OCI-M2 (cell line): Measurements from ENCODE around the gene MEX3A.
A peak's percentile ranks its signal among the peaks of the same experiment; 100 is the strongest.
"Not testable (repeated sequence)": the region's sequence is repeated elsewhere in the genome, so short reads cannot be mapped to it uniquely, and the experiment has no call there.

Experiments
- DNase-seq: peaks from one replicate; lab custom pipeline; 2025; ENCODE audit not compliant: unreplicated experiment; lab: John Stamatoyannopoulos, UW

MEX3A gene

GRCh38 chr1:156082309-156083091, at the start of gene MEX3A:
Gene MEX3A (minus strand): TSS chr1:156082465. CDS start chr1:156081998, 467 bp downstream.
- DNase-seq, result no peak

- DNase-seq, result no peak
These were observed 48.3 kb upstream of the MEX3A start for GRCh38 chr1:156130578-156130942.

DNA sequence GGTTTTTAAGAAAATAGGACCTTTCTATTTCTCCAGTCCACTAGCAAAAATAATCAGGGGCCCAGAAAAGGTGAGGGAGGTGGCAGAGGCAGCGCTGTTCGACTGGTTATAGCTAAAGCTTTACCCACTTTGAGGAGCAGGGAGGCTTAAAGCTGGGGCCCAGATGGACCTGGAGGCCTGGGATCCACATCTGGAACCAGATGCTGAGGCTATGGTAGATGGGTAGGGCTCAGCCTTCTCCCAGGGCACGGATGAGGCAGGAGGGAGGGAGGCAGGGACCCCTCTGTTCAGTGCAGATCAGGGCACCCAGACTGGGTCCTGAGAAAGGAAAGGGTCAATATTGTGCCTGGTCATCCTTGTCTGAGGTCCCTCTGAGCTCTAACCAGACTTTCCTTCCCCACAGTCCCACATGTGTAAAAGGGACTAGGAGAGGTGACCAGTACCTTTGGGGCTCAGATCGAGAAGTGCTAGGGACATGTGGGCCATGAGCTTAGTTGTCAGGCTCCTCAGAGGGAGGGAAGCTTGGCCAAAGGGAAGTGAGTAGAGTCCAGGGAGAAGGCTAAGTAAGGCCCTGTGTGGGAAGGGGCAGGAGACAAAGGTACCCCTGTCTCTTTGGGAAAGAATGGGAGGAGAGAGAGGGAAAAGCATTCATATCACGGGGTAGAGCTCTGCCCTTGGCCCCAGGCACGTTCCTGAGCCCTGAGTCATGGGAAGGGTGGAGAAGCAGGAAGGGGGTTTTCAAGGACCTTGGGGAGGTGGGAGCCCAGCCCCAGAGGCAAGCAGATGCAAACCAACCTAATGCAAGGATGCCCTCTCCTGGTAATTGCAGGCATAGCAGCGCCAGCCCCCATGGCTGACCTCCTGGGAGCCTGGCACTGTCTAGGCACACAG, 47.7 kb upstream of the MEX3A start:
- peak; percentile 61 for DNase-seq

GRCh38 chr1:156128654-156129597, 46.7 kb upstream of the MEX3A start:
- no peak for DNase-seq

DNA sequence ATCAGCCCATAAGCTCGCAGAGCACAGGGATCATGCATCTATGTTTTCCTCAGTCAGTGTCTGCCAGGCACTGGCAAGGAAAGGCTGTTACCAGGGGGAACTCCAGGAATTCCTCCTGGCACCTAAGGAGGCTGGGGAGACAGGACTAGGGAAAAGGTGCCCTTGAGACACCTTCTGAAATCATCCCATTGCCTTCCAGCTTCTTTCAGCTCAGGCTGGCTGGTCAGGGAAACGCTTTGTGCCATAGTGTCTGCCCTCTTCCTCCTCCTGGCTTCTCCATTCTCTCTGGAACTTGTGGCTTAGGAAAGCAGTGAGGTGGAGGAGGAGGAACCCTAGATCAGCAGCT, 46.0 kb upstream of the MEX3A start:
- DNase-seq, result no peak

DNA sequence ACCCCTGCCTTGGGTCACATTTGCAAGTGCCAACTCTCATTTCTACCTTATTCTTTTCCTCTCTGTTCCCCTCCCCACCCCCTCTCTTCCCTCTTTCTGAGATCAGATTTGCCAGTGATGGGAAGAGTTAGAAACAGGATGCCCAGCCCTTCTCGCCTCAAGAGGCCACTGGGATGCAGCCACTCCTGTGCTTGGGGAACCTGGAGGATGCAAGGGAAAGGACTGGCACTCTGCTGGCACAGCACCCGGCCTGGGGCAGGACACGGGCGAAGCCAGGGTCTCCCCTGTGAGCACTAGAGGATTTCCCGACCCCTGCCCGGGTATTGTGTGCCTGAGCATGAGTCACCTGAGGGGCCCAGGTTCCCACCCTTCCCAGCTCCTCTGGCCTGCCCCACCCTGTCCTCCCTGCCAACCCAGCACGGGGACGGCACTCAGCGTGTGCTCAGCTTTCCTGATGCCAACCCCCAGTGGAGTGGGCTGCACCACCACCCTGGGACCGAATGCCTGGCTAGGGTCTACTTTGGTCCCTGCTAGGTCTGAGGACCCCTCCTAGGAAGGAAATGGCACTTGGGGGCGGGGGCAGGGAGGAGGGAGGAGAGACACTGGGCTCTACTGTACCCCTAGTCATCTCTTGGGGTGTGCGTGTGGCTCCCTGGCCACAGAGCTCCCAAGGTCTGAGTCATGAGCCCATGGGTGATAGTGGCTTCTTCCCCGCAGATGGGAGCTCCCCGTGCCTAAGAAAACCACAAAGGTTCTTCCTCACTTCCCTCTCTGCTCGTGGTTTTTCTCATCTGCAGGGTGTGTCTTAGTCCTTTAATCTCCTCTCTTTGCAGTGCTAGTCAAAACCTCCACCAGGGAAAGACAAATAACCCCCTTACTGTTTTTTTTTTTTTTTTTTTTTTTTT, 44.6 kb upstream of the MEX3A start:
- DNase-seq, result peak; percentile 33

- DNase-seq, result peak; percentile 36
These were observed 43.9 kb upstream of the MEX3A start for GRCh38 chr1:156126043-156126629.

DNA sequence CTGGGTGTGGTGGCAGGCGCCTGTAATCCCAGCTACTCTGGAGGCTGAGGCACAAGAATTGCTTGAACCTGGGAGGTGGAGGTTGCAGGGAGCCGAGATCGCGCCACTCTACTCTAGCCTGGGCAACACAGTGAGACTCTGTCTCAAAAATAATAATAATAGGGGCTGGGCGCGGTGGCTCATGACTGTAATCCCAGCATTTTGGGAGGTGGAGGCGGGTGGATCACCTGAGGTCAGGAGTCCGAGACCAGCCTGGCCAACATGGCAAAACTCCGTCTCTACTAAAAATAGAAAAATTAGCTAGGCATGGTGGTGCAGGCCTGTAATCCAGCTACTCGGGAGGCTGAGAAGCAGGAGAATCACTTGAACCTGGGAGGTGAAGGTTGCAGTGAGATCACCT, 43.3 kb upstream of the MEX3A start:
- not testable (repeated sequence) for DNase-seq

DNA sequence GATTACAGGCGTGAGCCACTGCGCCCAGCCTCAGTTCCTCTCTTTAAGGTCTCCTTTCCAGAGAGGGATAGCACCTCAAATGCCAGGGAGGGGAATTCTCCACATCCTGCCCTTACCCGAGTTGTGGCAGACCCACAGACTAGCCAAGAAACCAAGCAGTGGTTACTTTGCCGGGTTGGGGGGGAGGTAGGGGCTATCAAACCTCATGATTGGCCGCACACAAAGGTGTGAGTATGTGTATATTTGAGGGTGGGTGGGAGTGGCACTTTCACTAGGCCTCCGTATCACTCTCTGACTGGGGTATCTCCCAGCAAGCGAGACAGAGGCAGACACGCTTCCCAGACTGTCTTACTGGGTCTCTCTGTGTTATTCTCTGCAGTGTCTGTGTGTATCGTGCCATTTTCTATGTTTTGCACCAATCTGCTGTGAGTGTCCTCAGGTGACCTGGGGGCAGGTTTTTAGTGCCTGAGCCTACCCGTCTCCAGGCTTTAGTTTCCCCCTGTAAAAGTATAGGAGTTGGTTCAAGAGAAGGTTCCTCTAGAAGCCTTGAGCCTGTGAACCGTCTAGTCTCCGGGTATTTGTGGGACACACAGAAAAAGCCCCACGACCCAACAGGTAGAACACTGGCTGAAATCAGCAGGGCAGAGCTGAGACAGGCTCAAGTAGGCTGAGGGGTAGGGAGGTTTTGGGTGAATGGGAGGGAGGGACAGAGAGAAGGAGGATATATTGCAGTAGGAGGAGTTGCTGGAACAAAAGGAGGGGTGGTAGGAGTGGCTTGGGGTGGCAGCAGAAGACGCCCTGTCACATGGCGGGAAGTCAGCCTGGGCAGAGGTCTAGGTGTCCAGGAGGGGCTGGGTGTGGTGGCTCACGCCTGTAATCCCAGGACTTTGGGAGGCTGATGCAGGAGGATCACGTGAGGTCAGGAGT, 42.6 kb upstream of the MEX3A start:
- no peak for DNase-seq

DNA sequence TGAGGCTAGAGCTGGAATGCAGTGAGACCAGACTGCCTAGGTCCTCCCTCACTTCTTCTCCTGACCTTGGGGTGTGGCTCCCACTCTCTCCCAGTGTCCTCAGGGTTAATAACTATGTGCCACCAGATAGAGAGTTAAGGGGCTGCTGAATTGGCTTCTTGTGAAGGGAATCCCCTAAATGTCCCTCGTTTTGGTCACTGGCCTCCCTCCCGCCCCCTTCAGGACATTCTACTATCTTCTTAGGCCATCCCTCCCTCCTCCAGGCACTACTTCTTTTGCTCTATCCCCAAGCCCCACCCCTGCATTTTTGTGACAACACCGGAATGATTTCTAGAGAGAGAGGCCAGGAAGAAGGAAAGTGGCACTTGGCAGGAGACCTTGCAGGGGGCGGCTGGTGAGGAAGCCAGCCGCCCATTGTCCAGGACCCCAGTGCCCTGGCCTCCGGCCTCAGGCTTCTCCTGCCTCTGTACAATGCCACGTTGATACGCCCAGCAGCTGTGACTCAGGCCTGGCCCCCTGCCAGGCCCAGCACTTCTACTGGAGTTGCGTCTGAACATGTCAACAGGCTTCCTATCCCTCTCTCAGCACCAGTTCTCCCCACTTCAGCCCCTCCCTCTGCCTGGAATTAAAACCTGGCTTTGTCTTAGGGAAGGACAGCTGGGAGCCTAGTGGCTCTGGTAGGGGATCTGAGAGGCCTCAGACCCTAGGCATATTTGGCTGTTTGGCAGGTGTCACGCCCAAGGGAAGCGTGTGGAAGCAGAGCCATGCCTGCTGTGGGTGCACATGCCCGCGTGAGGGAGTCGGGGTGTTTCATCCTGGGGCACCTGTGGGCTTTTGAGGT, 41.3 kb upstream of the MEX3A start:
- DNase-seq, result peak; percentile 24

- DNase-seq, result no peak
These were observed 40.5 kb upstream of the MEX3A start for GRCh38 chr1:156122519-156123355.

DNA sequence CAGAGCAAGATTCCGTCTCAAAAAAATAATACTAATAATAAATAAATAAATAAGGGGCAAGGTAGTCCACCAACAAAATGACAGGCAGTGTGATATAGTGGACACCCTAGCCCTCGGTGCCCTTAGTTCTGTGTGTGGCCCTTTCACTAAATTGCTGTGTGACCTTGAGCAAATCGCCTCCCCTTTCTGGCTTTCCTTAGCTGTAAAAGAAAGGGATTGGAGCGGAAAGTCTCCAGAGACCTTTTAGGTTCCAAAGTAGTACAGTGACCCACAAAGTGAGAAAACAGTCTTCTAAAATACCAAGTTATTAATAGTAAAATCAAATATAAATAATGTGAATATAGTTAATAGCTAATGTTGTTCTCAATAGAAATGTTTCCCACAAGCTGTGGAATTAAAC, 39.8 kb upstream of the MEX3A start:
- no peak for DNase-seq

GRCh38 chr1:156121457-156121856, 39.2 kb upstream of the MEX3A start:
- DNase-seq, result no peak

GRCh38 chr1:156121005-156121404, 38.7 kb upstream of the MEX3A start:
- DNase-seq, result not testable (repeated sequence)

DNA sequence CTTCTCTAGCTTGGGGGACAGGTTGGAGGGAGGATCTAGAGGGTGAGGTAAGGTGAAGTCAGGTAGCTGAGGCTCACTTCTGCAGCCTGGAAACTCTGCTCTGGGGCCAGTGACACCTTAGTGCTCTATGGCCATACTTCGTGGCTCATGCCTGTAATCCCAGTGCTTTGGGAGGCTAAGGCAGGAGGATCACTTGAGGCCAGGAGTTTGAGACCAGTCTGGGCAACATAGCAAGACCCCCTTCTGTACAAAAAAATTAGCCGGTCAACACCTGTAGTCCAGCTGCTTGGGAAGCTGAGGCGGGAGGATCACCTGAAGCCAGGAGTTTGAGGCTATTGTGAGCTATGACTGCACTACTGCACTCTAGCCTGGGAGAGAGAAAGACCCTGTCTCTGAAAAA, 38.1 kb upstream of the MEX3A start:
- DNase-seq, result no peak

DNA sequence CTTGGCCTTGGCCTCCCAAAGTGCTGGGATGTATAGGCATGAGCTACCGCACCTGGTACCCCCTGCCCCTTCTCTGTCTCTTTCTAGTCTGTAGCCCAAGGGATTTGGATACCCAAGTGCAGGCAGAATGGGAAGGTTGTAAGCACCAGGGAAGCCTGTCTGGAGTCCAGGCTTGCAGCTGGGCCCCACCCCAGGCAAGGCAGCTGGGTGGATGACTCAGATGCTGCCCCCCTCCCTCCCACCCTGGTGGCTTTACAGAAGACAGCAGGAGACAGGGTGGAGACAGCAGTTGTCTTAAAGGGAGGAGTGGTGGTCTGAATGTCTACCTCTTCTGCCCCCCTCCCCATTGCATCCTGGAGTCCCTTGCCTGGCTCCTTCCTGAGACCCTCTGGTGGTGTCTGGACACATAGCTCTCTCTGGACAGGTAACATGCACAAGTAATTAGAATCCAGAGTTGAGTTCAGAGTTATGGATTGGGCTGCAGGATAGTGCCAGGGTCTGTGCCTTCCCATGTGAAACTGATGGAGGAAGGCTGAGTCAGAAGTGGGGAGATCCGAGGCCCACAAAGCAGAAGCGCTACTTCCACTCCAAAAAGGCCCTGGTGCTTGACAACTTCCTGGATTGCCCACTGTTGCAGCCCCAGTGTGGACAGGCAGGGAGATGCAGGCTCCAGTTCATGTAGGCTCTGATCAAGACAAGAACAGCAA, 37.4 kb upstream of the MEX3A start:
- no peak for DNase-seq
